ENCODE results near the gene FGF10.

The FGF10 gene

DNA sequence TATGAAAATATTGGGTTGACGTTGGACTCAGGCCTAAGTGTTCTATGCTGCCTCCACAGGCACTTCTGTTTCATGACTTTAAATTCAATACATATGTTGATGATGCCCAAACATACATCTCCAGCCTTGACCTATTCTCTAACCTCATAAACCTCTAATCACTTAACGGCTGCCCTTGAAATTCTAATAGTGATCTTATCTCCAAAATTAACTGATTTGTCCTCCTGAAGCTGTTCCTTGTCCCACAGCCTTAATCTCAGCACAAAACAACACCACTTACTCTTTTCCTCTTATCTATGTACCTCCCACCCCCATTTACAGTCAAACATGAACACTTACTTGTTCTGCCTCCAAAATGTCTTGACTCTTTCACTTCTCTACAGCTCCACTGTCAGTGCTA, 43.3 kb downstream of the FGF10 start:
- Mint-ChIP-seq H3K4me3 (no peak overlapping the region), H3K27ac (no peak overlapping the region), H3K36me3 (ENCODE audit: low read depth) (no peaks in the 10 kb centered on the region), H3K9me3 (no peaks in the 10 kb centered on the region), H3K4me1 (peaks cover 24% of the 10 kb centered on the region), H3K27me3 (ENCODE audit: low read depth, poor library complexity) (no peaks in the 10 kb centered on the region)
- no peak for TF ChIP-seq CTCF (IDR thresholded peaks at IDR 0.05)
- DNase-seq = no peak

DNA sequence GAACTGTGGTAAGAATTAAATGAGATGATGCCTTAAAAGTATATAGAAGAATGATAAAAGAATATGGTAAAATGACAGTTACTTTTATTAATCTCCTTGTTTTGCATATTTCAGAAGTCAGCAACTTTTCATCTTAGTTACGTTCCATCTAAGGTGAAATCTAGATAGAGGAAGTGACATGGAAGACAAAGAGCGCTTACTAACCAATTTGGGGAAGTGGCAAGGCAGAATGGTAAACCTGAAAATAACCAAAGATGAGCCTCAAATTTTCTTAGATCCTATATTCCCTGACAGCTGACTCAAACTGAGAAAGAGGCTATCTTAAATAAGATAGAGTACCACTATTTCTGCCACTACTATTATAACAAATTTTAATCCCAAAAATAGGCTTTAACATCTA, 52.5 kb downstream of the FGF10 start:
- Mint-ChIP-seq H3K36me3 (ENCODE audit: low read depth) (no peaks in the 10 kb centered on the region), H3K9me3 (no peaks in the 10 kb centered on the region), H3K27ac (no peak overlapping the region), H3K4me1 (peaks cover 20% of the 10 kb centered on the region), H3K27me3 (ENCODE audit: low read depth, poor library complexity) (peaks cover 3% of the 10 kb centered on the region), H3K4me3 (no peak overlapping the region)
- DNase-seq = no peak
- no peak for TF ChIP-seq CTCF (IDR thresholded peaks at IDR 0.05)

GRCh38 chr5:44334622-44335021, 54.6 kb downstream of the FGF10 start:
- DNase-seq = no peak
- H3K27ac Mint-ChIP-seq = no peak overlapping the region
- TF ChIP-seq CTCF (IDR thresholded peaks at IDR 0.05) = no peak
- H3K4me3 Mint-ChIP-seq = no peak overlapping the region
- peaks cover 35% of the 10 kb centered on the region for H3K4me1 Mint-ChIP-seq
- no peaks in the 10 kb centered on the region for H3K9me3 Mint-ChIP-seq
- H3K36me3 Mint-ChIP-seq (ENCODE audit: low read depth) = no peaks in the 10 kb centered on the region
- H3K27me3 Mint-ChIP-seq (ENCODE audit: low read depth, poor library complexity) = peaks cover 3% of the 10 kb centered on the region

GRCh38 chr5:44332285-44332971, 56.8 kb downstream of the FGF10 start:
- Mint-ChIP-seq H3K4me3 (no peak overlapping the region), H3K36me3 (ENCODE audit: low read depth) (no peaks in the 10 kb centered on the region), H3K27ac (no peak overlapping the region), H3K27me3 (ENCODE audit: low read depth, poor library complexity) (peaks cover 3% of the 10 kb centered on the region), H3K9me3 (no peaks in the 10 kb centered on the region), H3K4me1 (peaks cover 39% of the 10 kb centered on the region)
- DNase-seq = peak; percentile 3
- peak; percentile 67 for TF ChIP-seq CTCF (IDR thresholded peaks at IDR 0.05)

DNA sequence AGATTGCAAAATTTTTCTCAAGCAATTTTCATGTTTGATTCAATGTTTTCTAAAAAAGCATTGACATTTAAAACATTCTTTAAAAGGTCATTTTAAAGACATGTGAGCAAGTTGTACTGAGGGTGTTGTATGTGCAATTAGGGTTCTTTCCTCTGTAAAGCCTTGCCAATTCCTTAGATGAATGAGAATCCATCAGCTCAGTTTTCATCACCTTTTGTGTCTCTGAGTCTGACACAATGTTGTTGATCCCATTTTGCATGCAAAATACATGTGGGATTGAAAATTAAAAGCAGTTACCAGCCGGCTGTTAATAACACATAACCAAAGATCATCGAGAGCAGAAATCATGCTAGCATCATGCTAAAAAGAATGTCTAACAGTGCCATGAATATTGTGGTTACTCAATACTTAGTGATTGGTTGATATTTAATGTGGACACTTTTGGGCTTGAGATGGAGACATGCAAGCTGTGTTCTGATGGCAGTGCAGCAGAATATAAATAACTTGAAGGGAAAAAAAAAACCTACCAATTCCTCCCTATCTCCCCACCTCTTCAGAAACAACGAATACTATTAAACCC, 57.7 kb downstream of the FGF10 start:
- no peak for TF ChIP-seq CTCF (IDR thresholded peaks at IDR 0.05)

GRCh38 chr5:44329716-44330115, 59.5 kb downstream of the FGF10 start:
- Mint-ChIP-seq H3K4me3 (no peak overlapping the region), H3K27me3 (ENCODE audit: low read depth, poor library complexity) (peaks cover 3% of the 10 kb centered on the region), H3K4me1 (peaks cover 41% of the 10 kb centered on the region), H3K9me3 (no peaks in the 10 kb centered on the region), H3K36me3 (ENCODE audit: low read depth) (no peaks in the 10 kb centered on the region), H3K27ac (peak overlapping the region; percentile 36)
- no peak for TF ChIP-seq CTCF (IDR thresholded peaks at IDR 0.05)
- no peak for DNase-seq

More for the DNA sequence above, 57.7 kb downstream of the FGF10 start:
- Mint-ChIP-seq H3K9me3 (no peaks in the 10 kb centered on the region), H3K27me3 (ENCODE audit: low read depth, poor library complexity) (peaks cover 3% of the 10 kb centered on the region), H3K4me1 (peaks cover 41% of the 10 kb centered on the region), H3K36me3 (ENCODE audit: low read depth) (no peaks in the 10 kb centered on the region), H3K4me3 (no peak overlapping the region), H3K27ac (no peak overlapping the region)
- no peak for DNase-seq

Data from nephron progenitor cell (in vitro differentiated cells).